ENCODE results near the gene LCP2.

LCP2 gene

GRCh38 chr5:170305646-170306025, 8.1 kb upstream of the LCP2 start:
- no peak overlapping the region for H2AFZ ChIP-seq (ENCODE audit: low read depth, low read length)
- no peaks in the 10 kb centered on the region for H3K36me3 ChIP-seq (ENCODE audit: control insufficient read depth in 1 of 2, insufficient read depth in 2 of 2, low read depth in 1 of 2, low read length in 2 of 2)
- H3K9me3 ChIP-seq (ENCODE audit: control insufficient read depth, low read length) = no peaks in the 10 kb centered on the region
- no peak overlapping the region for H4K91ac ChIP-seq (ENCODE audit: low read length)
- H3K4ac ChIP-seq (ENCODE audit: low read depth in 1 of 2, low read length in 2 of 2) = no peak overlapping the region
- H3K9ac ChIP-seq (ENCODE audit: low read length) = peak overlapping the region; percentile 76
- no peak overlapping the region for H3K18ac ChIP-seq (ENCODE audit: low read depth in 1 of 2, low read length in 2 of 2)
- no peaks in the 10 kb centered on the region for H3K4me1 ChIP-seq (ENCODE audit: control insufficient read depth, insufficient read depth, low read depth, low read length)
- no peak overlapping the region for H2AK5ac ChIP-seq (ENCODE audit: low read length, severe bottlenecking)
- H2BK120ac ChIP-seq (ENCODE audit: low read depth, low read length) = no peak overlapping the region
- no peaks in the 10 kb centered on the region for H3K79me1 ChIP-seq (replicated peaks; ENCODE audit: low read length, poor library complexity, severe bottlenecking)
- no peak overlapping the region for H2BK15ac ChIP-seq (ENCODE audit: low read depth, poor library complexity, severe bottlenecking)
- H3K4me2 ChIP-seq (ENCODE audit: low read length, poor library complexity, severe bottlenecking) = no peak overlapping the region
- no peak overlapping the region for H4K8ac ChIP-seq (ENCODE audit: low read length)
- WGBS = 73% methylated on average over 3 of the region's 3 CpGs
- H3K4me3 ChIP-seq (ENCODE audit: insufficient read depth in 1 of 2, low read depth in 1 of 2, low read length in 2 of 2) = no peak overlapping the region
- no peak overlapping the region for H3K27ac ChIP-seq (ENCODE audit: low read length, poor library complexity, severe bottlenecking)
- H3K14ac ChIP-seq (ENCODE audit: low read length in 2 of 2) = no peak overlapping the region
- H3K27me3 ChIP-seq (ENCODE audit: control insufficient read depth in 1 of 2, insufficient read depth in 1 of 2, low read length in 2 of 2) = peaks cover 16 to 25% of the 10 kb centered on the region in 2 experiments
- no peak overlapping the region for H2BK12ac ChIP-seq (ENCODE audit: low read length in 2 of 2)
- H3K23ac ChIP-seq (ENCODE audit: low read length in 2 of 2) = no peak overlapping the region
- no peak for DNase-seq
- no peak overlapping the region for H2BK5ac ChIP-seq (ENCODE audit: low read depth, low read length, poor library complexity, severe bottlenecking)

GRCh38 chr5:170305016-170305645, 7.6 kb upstream of the LCP2 start:
- H3K27me3 ChIP-seq (ENCODE audit: control insufficient read depth in 1 of 2, insufficient read depth in 1 of 2, low read length in 2 of 2) = peaks cover 15 to 21% of the 10 kb centered on the region in 2 experiments
- no peaks in the 10 kb centered on the region for H3K79me1 ChIP-seq (replicated peaks; ENCODE audit: low read length, poor library complexity, severe bottlenecking)
- no peaks in the 10 kb centered on the region for H3K36me3 ChIP-seq (ENCODE audit: control insufficient read depth in 1 of 2, insufficient read depth in 2 of 2, low read depth in 1 of 2, low read length in 2 of 2)
- no peak overlapping the region for H3K14ac ChIP-seq (ENCODE audit: low read length in 2 of 2)
- no peak overlapping the region for H2BK12ac ChIP-seq (ENCODE audit: low read length in 2 of 2)
- H3K9me3 ChIP-seq (ENCODE audit: control insufficient read depth, low read length) = no peaks in the 10 kb centered on the region
- no peak overlapping the region for H2BK15ac ChIP-seq (ENCODE audit: low read depth, poor library complexity, severe bottlenecking)
- H3K4me1 ChIP-seq (ENCODE audit: control insufficient read depth, insufficient read depth, low read depth, low read length) = no peaks in the 10 kb centered on the region
- no peak overlapping the region for H3K4me2 ChIP-seq (ENCODE audit: low read length, poor library complexity, severe bottlenecking)
- no peak overlapping the region for H3K27ac ChIP-seq (ENCODE audit: low read length, poor library complexity, severe bottlenecking)
- H3K4me3 ChIP-seq (ENCODE audit: insufficient read depth in 1 of 2, low read depth in 1 of 2, low read length in 2 of 2) = no peak overlapping the region
- H2AFZ ChIP-seq (ENCODE audit: low read depth, low read length) = no peak overlapping the region
- H3K18ac ChIP-seq (ENCODE audit: low read depth in 1 of 2, low read length in 2 of 2) = no peak overlapping the region
- no peak overlapping the region for H3K4ac ChIP-seq (ENCODE audit: low read depth in 1 of 2, low read length in 2 of 2)
- H2AK5ac ChIP-seq (ENCODE audit: low read length, severe bottlenecking) = no peak overlapping the region
- H2BK5ac ChIP-seq (ENCODE audit: low read depth, low read length, poor library complexity, severe bottlenecking) = no peak overlapping the region
- H3K9ac ChIP-seq (ENCODE audit: low read length) = peak overlapping the region; percentile 76
- DNase-seq = no peak
- H2BK120ac ChIP-seq (ENCODE audit: low read depth, low read length) = no peak overlapping the region
- no peak overlapping the region for H4K8ac ChIP-seq (ENCODE audit: low read length)
- WGBS = 91% methylated on average over 10 of the region's 13 CpGs
- H3K23ac ChIP-seq (ENCODE audit: low read length in 2 of 2) = no peak overlapping the region
- no peak overlapping the region for H4K91ac ChIP-seq (ENCODE audit: low read length)

- Histone ChIP-seq H2BK120ac (ENCODE audit: low read depth, low read length) (no peak overlapping the region), H3K4me3 (ENCODE audit: insufficient read depth in 1 of 2, low read depth in 1 of 2, low read length in 2 of 2) (no peak overlapping the region), H3K27ac (ENCODE audit: low read length, poor library complexity, severe bottlenecking) (no peak overlapping the region), H3K9ac (ENCODE audit: low read length) (no peak overlapping the region), H3K27me3 (ENCODE audit: control insufficient read depth in 1 of 2, insufficient read depth in 1 of 2, low read length in 2 of 2) (peaks cover 15% of the 10 kb centered on the region in 2 experiments), H3K79me1 (replicated peaks; ENCODE audit: low read length, poor library complexity, severe bottlenecking) (no peaks in the 10 kb centered on the region), H4K8ac (ENCODE audit: low read length) (no peak overlapping the region), H3K36me3 (ENCODE audit: control insufficient read depth in 1 of 2, insufficient read depth in 2 of 2, low read depth in 1 of 2, low read length in 2 of 2) (no peaks in the 10 kb centered on the region), H3K23ac (ENCODE audit: low read length in 2 of 2) (no peak overlapping the region), H4K91ac (ENCODE audit: low read length) (no peak overlapping the region), H2BK5ac (ENCODE audit: low read depth, low read length, poor library complexity, severe bottlenecking) (no peak overlapping the region), H3K9me3 (ENCODE audit: control insufficient read depth, low read length) (no peaks in the 10 kb centered on the region), H2BK15ac (ENCODE audit: low read depth, poor library complexity, severe bottlenecking) (no peak overlapping the region), H2AFZ (ENCODE audit: low read depth, low read length) (no peak overlapping the region), H2BK12ac (ENCODE audit: low read length in 2 of 2) (no peak overlapping the region), H3K18ac (ENCODE audit: low read depth in 1 of 2, low read length in 2 of 2) (no peak overlapping the region), H3K4ac (ENCODE audit: low read depth in 1 of 2, low read length in 2 of 2) (no peak overlapping the region), H3K4me1 (ENCODE audit: control insufficient read depth, insufficient read depth, low read depth, low read length) (no peaks in the 10 kb centered on the region), H2AK5ac (ENCODE audit: low read length, severe bottlenecking) (no peak overlapping the region), H3K4me2 (ENCODE audit: low read length, poor library complexity, severe bottlenecking) (no peak overlapping the region), H3K14ac (ENCODE audit: low read length in 2 of 2) (no peak overlapping the region)
- DNase-seq = no peak
- WGBS = 96% methylated on average over 8 of the region's 8 CpGs
These were observed 6.0 kb upstream of the LCP2 start for GRCh38 chr5:170303549-170303948.

GRCh38 chr5:170302653-170303501, 5.3 kb upstream of the LCP2 start:
- Histone ChIP-seq H3K27ac (ENCODE audit: low read length, poor library complexity, severe bottlenecking) (no peak overlapping the region), H3K27me3 (ENCODE audit: control insufficient read depth in 1 of 2, insufficient read depth in 1 of 2, low read length in 2 of 2) (peaks cover 15% of the 10 kb centered on the region in 2 experiments), H3K9me3 (ENCODE audit: control insufficient read depth, low read length) (no peaks in the 10 kb centered on the region), H2BK120ac (ENCODE audit: low read depth, low read length) (no peak overlapping the region), H3K4me2 (ENCODE audit: low read length, poor library complexity, severe bottlenecking) (no peak overlapping the region), H2AFZ (ENCODE audit: low read depth, low read length) (peak overlapping the region; percentile 36), H3K23ac (ENCODE audit: low read length in 2 of 2) (no peak overlapping the region), H4K8ac (ENCODE audit: low read length) (no peak overlapping the region), H3K36me3 (ENCODE audit: control insufficient read depth in 1 of 2, insufficient read depth in 2 of 2, low read depth in 1 of 2, low read length in 2 of 2) (no peaks in the 10 kb centered on the region), H3K14ac (ENCODE audit: low read length in 2 of 2) (no peak overlapping the region), H3K4ac (ENCODE audit: low read depth in 1 of 2, low read length in 2 of 2) (no peak overlapping the region), H2AK5ac (ENCODE audit: low read length, severe bottlenecking) (no peak overlapping the region), H2BK12ac (ENCODE audit: low read length in 2 of 2) (no peak overlapping the region), H2BK5ac (ENCODE audit: low read depth, low read length, poor library complexity, severe bottlenecking) (no peak overlapping the region), H3K4me1 (ENCODE audit: control insufficient read depth, insufficient read depth, low read depth, low read length) (no peaks in the 10 kb centered on the region), H4K91ac (ENCODE audit: low read length) (no peak overlapping the region), H3K9ac (ENCODE audit: low read length) (no peak overlapping the region), H3K18ac (ENCODE audit: low read depth in 1 of 2, low read length in 2 of 2) (no peak overlapping the region), H3K4me3 (ENCODE audit: insufficient read depth in 1 of 2, low read depth in 1 of 2, low read length in 2 of 2) (no peak overlapping the region), H3K79me1 (replicated peaks; ENCODE audit: low read length, poor library complexity, severe bottlenecking) (no peaks in the 10 kb centered on the region), H2BK15ac (ENCODE audit: low read depth, poor library complexity, severe bottlenecking) (no peak overlapping the region)
- whole genome bisulfite sequencing = 45% methylated on average over 17 of the region's 17 CpGs
- DNase-seq = peak; percentile 34

Data from mesenchymal stem cell (in vitro differentiated cells and primary cell).